ENCODE data around the gene COL23A1.
A peak's percentile ranks its signal among the peaks of the same experiment; 100 is the strongest.
"Not testable (repeated sequence)": the region's sequence is repeated elsewhere in the genome, so short reads cannot be mapped to it uniquely, and the experiment has no call there.

Gene COL23A1

GRCh38 chr5:178327446-178327845, 262.7 kb downstream of the COL23A1 start:
- no peak for DNase-seq

DNA sequence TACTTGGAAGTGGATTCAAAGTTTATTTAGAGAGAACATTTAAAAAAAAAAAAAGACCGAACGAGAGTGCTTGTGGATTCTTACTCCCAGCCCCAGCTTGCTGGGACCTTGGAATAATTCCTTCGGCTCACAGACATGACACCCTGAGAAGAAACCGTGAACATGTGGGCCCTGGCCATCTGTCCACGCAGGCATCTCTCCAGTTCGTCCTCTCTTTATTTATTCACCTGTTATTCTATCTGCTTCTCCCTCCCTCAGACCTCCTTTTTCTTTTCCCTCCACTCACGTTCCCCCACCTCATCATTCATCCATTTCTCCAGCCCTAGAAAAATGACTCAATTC, 263.8 kb downstream of the COL23A1 start:
- DNase-seq = no peak

DNA sequence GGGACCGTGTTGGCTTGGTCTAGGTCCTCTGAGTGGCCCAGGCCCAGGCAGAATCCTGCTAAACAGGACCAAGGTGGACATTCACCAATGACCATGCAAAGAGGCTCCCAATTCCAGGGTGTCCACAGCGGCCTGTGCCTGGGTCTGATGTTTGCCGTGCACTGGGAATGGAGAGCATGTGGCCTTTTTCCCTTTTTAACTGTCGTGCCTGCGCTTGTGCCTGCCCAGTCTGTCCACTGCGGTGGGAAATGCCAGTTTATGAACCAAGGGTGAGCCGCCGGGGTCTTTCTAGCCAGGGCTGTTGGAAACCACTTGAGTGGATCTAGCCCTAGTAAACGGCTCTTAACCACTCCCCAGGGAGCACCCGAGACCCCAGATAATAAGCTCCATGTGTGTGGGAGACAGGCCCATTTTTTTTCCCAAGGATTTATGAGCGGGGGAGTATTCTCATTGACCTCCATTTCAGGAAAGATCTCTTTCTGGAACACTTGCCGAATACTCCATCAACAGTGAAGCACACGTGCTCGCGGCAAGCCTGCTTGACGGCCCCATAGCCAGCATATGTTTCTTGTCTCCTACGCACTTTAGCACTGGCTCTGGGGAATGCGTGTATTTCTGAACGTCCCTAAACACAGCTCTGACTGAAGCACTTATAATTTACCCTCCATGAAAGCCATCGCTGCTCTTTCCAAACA, 264.4 kb downstream of the COL23A1 start:
- no peak for DNase-seq

DNA sequence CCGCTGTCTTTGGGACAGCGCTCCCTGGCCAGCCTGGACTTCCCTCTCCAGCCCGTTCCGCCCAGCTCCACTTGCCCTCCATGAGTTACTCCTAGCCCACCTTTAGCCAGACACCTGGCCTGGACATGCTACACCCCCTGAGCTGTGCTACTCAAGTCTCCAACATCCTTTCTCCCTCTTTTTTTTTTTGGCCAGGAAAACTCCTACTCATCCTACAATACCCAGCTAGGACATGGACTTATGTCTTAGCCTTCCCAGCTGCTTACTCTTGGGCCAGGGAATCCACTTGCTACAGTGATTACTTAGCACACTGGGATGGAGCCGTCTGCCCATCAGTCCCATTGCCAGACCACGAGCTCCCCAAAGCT, 264.9 kb downstream of the COL23A1 start:
- DNase-seq = no peak

GRCh38 chr5:178324481-178325310, 265.5 kb downstream of the COL23A1 start:
- no peak for DNase-seq

GRCh38 chr5:178323961-178324360, 266.2 kb downstream of the COL23A1 start:
- DNase-seq = no peak

GRCh38 chr5:178323541-178323865, 266.7 kb downstream of the COL23A1 start:
- DNase-seq = no peak

- DNase-seq = no peak
These were observed 267.3 kb downstream of the COL23A1 start for GRCh38 chr5:178322736-178323540.

- DNase-seq = no peak
These were observed 269.8 kb downstream of the COL23A1 start for GRCh38 chr5:178320281-178320855.

GRCh38 chr5:178319541-178320041, 270.6 kb downstream of the COL23A1 start:
- DNase-seq = no peak

- no peak for DNase-seq
These were observed 271.3 kb downstream of the COL23A1 start for GRCh38 chr5:178318893-178319292.

GRCh38 chr5:178318382-178318781, 271.8 kb downstream of the COL23A1 start:
- DNase-seq = no peak

DNA sequence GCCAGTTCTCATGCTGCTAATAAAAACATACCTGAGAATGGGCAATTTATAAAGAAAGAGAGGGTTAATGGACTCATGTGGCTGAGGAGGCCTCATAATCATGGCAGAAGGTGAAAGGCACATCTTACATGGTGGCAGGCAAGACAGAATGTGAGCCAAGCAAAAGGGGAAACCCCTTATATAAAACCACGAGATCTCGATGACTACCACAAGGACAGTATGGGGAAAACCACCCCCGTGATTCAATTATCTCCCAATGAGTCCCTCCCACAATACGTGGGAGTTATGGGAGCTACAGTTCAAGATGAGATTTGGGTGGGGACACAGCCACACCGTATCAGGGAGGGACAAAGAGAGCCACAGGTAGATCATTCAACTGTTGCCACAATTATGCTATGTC, 272.5 kb downstream of the COL23A1 start:
- not testable (repeated sequence) for DNase-seq

DNA sequence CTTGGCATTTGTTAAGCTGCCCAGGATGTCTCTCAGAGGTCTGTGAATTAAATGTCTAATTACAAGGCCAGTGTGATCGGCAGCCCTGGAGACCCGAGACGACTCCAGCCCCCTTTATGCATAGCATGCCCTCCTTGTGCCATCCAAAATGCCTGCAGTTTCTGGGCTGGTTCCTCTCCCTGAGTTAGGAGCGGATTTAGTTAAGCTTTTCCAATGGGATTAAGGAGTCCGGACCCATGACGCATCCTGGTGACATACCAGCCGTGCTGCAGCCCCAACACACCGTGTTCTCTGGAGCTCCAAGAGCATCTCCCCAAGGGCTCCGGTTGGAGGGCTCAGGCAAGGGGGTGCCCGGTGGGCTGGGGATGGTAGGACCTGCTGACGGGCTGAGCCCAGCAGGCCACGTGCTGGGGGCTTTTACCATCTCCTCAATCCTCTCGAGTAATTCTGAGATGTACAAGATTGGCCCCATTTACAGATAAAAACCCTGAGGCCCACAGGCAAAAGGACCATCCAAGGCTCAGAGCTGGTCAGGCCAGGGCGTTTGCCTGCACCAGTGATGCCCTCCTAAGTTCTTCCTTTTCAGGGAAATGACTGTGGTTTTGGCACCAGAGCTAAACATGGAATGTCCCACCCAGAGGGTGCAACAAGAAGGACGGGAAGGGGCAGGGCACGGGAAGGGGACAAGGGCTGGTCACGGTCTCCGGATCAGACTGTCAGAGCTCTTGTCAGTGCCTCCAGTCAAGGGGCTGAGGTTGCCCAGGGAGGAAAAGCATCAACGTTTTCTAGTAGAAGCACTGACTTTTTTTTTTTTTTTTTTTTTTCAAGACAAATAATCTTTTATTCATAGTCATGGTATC, 275.0 kb downstream of the COL23A1 start:
- no peak for DNase-seq

DNA sequence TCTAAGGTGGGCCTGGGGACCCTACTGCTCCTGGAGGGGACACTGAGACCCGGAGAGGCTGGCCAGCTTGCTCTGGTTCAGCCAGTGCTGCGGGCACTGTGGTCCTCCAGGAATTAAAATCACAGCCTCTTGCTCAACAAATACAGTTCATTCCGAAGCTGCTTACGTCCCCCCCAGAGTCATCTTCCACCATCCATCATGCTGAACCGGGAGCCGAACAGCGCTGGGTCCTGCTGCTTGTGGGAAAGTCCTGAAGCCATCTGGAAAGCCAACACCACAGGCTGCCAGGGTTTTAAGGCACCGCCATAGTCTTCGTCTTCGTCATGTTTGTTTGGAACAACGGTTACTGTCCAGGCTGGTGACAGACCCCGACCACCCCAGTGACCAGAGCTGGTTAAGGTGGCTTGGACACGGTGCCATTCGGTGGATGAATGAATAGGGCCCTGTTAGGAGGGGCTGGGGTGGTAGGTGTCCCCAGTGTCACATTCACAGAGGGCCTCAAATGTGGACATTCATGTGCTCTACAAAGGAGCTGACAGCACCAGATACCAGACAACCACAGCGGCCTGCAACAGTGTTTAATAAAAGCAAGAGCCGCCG, 276.0 kb downstream of the COL23A1 start:
- DNase-seq = no peak

DNA sequence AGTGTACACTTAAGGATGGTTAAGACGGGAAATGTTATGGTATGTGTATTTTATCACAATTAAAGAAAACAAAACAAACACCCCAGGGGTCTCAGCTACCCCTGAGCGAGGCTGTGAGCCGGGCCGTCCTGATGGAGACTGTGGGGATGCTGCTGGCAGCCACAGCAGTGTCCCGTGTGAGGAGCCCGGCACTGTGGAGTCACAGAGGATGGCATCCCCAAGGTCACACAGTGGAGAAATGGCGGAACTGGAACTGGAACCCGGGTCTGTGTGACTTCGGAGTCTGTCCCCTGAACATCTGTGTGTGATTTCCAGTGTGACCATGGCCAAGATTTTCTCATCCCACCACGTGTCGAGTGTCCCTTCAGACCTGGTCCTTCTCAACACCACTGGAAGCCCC, 276.9 kb downstream of the COL23A1 start:
- no peak for DNase-seq

DNA sequence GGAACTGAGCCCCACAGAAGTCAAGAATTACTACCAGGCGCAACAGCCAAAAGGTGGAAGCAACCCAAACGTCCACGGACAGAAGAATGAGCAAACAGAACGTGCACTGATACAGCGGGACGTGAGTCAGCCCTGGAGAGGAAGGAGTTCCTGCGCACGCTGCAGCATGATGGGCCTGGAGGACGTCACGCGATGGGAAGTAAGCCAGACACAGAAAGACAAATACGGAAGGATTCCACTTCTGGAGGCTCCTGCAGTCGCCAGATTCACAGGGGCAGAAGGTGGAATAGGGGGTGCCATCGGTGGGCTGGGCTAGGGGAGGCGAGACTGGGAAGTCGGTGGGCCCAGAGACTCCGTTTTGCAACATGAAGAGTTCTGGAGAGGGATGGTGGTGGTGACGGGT, 277.3 kb downstream of the COL23A1 start:
- no peak for DNase-seq

GRCh38 chr5:178310130-178310865, 279.9 kb downstream of the COL23A1 start:
- DNase-seq = no peak

- peak in 1 of 51 donors; percentile 22 for DNase-seq
These were observed 280.8 kb downstream of the COL23A1 start for GRCh38 chr5:178309271-178310013.
